Effector CD4-positive, alpha-beta T cell (primary cell): ENCODE data around the gene CCDC85B.
"Not testable (repeated sequence)": the region's sequence is repeated elsewhere in the genome, so short reads cannot be mapped to it uniquely, and the experiment has no call there.

ENCODE experiments used
- DNase-seq: peaks from one replicate; pipeline ENCODE4 v3.0.0-alpha.2; 2020

CCDC85B gene

DNA sequence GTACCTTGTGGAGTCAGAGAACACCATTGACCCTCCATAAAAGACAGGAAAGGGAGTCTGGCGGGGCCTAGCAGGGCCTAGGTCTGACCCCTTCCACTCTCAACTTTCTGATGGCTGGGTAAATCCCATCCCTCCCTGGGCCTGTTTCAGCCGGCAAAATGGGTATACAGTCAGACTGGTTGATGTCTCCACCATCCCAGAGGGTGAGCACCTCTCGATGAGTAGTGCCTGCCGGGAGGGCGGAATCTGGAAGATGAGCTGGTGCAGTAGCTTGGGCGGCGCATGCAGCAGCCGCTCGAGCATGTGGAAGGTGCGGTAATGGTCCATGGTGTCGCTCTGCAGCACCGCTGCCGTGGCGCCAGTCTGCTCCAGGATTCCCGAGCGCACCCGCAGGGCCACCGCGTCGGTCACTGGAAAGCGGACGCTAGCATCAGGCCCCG is 2.7 kb upstream of the CCDC85B start:
- no peak for DNase-seq

DNA sequence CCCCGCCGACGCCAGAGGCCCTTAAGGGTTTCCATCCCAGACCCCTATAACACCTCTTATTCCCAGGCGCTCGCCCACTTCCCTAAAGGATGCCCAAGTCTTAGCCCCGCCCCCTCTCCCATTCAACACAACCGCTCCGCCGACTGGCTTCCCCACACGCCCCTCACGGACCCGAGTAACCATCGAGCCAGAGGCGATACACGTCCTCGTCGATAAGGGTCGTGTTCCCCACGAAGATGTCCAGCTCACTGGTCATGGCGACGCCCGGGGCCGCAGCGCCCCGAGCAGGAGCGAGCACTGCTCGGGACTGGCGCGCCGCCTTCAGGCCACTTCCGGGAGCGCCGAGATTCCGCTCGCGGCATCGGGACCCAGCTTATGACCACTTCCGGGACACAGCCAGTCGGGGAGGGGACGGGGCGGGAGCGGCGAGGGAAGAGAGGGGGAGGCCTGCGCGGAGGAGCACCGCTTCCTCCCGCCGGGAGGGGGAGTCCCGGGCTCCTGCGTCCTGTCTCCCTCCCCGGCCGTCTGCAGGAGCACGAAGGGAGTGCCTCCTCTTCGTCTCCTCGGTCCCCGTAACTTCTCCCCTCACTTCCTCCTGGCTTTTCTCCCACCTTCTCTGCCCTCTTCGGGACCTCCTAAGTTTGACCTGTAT is 2.2 kb upstream of the CCDC85B start, which contains the start of gene FIBP:
TSS of gene FIBP (minus strand) at position 309 of the 652 bp plus-strand sequence. CDS start at position 256, 53 bp downstream.
- peak; percentile 93 for DNase-seq

DNA sequence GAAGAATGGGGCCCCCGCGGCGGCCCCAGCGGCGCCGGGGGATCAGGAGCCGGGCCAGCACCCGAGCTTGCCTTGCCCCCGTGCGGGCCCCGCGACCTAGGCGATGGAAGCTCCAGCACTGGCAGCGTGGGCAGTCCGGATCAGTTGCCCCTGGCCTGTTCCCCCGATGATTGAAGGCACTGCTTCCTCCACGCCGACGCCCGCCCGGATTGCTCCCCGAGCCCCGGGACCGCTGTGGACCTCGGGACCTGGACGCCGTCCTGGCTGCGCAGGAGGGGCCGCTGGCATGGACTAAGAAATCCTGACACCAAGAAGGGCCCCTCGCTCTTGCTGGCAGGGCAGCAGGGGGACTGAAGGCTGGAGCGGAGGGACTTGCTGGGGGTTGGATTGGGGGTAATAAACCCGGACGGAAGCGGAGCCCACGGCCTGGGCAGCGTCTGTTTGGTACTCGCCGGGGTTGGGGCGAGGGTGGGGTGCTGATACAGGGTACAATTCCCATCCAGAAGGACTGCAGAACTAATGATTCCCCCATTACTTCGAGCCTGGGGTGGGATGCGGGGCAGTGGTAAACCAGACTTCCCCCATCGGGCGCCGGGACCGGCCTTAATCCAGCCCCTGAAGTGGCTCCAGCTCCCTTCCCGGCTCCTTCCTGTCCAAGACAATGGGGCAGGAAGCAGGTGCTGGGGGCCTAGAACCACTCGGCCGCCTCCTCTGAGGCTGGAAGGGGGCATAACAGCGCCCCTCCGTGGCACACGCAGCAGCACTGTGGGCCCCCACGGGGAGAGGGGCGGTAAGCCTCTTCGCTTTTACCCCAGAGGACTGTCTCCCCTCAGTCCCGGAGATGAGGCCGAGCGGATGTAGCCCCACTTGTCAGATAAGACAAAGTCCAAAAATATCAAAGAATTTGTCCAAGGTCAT is 1.0 kb downstream of the CCDC85B start:
- DNase-seq, result no peak

DNA sequence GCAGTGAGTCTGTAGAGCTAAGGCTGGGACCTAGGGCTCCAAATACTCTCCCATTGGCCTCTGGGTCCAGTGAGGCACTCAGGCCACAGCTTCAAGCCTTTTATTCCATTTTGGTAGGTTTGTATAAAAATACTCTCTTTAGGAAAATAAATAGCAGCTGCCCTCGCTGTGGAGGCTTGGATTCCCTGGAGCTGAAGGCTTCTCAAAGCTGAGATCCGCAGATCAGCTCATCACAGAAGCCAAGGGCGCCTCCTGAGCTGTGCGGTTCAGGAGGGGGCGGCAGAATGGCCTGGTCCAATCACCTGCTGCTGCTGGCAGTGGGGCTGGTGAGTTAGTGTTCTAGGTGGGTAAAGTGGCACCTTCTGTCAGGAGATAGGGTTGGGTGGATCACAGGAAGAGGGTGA is 1.7 kb downstream of the CCDC85B start:
- not testable (repeated sequence) for DNase-seq

DNA sequence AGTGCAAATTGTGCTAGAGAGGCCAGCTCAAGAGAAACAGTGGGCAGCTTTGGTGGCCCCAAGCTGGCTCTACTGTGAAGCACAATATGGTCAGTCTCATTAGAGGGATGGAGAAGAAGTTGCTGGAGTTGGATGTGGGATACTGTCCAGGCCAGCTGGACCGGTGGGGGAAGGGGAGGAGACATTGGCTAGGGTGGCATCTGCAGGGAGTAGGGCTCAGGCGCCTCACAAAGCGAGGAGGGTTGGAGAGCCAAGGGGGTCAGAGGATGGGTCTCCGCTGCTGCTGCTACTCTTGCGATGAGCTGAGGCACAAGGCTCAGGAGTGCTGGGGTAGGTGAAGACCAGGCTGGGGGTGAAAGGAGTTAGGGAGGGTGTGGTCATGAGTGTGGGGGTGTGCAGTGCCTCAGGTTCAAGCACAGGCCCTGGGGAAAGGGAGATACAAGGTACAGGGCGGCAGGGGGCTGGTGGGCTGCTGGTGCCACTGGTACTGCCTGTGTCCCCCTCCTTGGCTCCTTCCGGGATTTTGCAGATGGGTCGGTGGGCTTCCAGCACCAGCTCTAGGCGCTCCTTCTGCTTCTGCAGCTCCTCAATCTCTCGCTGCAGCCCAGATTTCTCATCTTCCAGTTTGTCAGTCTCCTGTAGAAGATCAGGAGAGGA is 2.3 kb downstream of the CCDC85B start:
- DNase-seq, result no peak

DNA sequence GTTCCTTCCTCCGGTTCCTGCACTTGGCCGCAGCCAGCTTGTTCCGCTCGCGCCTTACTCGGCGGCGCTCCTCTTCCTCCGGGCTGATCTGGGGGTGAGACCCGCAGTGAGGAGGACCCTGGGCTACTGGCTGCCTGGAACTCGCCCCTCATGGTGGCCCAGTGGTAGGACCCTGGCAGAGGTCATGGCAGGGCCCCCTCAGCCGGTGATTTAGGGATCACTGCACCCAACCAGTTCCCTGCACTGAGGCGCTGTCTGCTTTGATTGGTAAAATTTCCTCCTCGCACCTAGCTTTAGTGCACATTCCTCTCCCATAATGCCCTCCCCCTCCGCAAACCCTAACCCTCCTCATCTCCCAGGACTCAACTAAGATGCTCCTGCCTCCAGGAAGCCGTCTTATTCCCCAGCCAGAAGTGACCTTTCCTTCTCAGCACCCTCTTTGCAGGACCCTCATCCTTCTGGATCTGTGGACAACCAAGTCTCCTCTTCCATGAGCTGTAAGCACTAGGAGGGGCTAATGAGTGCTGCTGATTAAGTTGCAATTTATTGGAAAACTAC is 3.6 kb downstream of the CCDC85B start:
- DNase-seq, result no peak

DNA sequence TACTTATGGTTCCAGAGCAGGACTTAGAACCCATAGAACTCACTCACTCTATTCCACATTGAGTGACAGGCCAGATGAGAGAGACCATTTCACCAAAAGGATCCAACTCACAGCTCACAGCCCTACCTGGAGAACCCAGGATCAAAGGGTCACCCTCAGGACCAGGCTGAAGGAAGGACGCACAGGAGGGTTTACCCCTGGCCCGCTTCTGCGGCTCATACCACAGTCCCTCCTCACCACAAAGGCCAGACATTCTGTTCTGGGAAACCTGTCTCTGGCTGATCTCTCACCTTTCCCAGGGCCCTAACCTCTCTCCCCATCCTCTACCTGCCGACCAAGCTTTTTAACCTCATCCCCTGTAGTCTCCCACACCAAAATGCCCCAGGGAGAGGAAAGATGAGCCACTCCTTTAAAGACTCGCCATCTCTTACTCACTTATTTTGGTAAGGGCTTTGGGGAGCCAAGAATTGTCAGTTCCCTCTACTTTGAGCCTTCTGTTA is 5.1 kb downstream of the CCDC85B start:
- DNase-seq, result no peak

DNA sequence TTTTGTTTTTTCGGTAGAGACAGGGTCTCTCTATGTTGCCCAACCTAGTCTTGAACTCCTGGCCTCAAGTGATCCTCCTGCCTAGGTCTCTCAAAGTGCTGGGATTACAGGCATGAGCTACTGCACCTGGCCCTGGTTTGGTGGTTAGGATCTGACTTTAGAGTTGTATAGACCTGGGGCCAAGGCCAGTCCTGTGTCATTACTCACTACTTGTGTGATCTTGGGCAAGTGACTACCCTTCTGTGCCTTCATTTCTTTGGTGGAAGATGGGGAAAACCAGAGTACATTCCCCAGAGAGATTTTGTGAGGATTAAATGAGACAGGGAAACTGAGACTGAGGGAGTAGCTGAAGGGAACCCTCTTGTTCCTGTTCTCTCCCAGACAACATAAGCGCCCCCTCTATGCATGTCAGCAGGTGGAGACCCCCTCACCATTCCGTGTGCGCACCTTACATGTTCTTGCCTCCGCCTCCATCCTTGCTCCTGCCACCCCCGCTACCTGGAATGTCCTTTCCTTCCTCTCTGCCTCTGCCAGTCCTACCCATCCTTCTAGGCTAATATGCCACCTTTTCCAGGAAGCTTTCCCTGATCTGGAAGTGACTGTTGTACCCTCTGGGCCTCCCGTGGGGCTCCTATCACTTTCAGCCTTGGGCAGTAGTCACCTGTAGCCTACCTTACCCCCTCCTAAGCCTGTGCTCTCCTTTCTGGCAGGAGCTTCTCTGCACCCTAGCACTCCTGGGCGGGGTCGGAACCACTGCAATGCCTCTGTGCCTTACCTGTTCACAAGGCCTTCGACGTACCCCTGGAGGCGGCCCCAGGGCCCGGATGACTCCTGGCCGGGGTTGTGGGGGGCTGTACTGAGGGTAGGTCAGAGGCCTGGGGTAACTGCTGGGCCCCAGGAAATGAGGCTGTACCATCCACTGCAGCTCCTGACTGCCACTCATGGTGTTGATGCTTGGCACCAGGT is 5.8 kb downstream of the CCDC85B start:
- DNase-seq, result no peak

DNA sequence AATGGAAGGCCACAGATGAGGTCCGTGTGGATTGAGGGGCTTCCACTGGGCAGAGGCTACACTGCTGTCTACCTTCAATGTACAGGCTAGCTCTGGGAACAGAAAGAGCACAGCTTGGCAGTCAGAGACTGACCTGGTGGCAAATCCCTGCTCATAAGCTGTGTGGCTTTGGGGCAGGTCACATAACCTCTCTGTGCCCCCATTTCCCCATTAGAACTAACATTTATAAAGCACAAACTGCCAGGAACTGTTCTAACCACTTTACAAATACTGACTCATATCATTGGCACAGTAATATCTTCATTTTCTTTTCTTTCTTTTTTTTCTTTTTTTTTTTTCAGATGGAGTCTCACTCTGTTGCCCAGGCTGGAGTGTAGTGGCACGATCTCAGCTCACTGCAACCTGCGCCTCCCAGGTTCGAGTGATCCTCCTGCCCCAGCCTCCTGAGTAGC is 6.6 kb downstream of the CCDC85B start:
- DNase-seq, result no peak

DNA sequence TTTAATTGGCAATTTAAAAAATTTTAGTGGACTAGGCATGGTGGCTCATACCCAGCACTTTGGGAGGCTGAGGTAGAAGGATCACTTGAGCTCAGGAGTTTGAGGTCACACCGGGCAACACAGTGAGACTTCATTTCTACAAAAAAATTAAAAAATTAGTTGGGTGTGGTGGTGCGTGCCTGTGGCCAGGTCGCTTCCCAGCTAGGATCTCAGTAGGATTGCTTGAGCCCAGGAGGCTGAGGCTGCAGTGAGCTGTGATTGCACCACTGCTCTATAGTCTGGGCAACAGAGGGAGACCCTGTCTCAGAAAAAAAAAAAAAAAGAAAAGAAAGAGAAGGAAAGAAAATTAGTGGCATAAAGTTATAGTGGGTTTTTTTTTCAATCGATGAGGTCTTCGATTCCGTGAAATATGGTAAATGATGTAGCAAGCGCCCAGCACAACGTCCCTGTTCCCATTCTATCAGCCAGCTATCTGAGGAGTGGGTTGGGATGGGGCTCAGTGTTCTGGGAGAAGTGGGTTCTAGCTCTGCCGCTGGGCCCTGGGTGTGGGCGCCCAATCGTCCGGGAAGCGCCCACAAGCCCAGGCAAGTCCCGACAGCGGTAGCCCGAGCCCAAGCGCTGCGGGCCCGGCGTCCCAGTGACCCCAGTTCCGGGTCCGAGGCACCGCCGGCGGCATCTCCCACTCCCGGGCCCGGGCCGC is 8.3 kb downstream of the CCDC85B start:
- no peak for DNase-seq

DNA sequence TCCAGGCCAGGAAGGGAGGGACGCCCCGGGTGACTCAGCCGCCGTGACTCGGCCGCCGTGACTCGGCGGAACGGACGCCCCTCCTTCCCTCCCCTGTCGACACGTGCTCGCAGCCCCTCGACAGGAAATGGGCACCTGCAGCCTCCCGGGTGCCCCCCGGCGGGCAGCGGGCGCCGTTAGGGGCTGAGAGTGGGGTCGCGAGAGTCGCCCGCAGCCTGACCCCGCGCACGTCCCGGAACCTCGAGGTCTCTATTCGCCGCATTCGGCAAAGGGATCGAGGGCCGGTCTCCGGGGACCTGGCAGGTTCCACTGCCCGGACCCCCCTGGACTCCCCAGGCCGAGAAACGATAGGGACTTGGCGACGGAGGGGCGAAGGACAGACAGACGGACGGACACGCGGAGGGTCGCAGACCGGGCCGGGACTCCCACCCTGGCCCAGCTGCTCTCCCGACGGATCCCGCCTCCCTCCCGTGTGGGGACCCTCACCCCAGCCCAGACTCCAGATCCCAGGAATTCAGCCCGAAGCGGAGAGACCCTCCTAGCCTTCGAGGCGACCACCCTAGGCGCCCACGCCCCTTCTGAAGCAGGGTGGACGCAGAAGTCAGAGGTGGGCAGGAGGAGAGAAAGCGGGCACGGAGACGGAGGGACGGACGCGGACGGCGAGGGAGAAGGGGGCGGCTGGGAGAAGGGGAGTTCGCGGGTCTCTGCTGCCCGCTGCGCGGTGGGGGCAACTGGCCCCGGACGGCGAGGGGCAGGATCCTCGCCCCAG is 9.1 kb downstream of the CCDC85B start:
- DNase-seq, result peak; percentile 46

DNA sequence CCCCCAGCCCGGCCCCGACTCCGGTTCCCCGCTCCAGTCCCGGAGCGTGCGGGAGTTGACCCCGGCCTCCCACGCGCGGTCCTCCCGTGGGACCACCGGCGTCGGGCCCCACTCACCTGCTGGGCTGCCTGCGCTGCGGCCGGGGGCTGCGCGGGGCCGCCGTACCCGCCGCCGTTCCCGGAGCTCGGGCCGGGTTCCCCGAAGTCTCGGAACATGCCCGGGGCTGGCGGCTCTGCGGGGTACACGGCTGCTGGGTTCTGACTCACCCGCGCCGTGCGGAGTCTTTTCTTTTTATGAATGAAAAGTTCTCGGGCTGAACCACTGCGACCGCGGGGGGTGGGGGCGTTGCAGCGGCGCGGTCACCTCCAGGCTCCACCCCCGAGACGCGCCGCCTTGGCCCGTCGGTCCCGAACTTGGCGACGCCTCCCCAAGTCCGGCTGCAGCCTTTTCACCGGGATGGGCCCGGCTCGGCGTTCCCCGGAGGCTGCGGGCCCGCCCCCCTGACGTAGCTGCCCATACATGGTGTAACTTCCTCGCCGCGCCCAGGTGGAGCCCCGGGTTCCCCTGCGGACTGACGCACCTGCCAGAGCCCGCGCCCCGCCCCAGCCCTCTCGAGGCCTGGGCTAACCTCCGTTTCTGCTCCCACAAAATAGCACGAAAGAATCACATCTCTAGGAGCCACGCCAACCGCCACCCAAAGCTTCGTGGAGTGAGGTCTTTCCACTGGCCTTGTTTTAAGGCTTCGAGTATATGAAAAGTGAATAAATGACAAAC is 9.8 kb downstream of the CCDC85B start, which contains the start of gene FOSL1:
TSS of gene FOSL1 (minus strand) at position 264 of the 774 bp plus-strand sequence. CDS start at position 215, 49 bp downstream.
- DNase-seq, result peak; percentile 93

DNA sequence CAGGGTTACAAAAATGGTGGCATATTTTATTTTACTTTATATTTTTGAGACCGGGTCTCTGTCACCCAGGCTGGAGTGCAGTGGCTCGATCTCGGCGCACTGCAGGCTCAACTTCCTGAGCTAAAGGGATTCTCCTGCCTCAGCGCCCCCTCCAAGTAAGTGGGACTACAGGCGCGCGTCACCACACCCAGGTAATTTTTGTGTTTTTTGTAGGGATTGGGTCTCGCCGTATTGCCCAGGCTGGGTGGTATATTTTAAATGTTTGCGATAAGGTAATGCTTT is 10.4 kb downstream of the CCDC85B start:
- DNase-seq, result no peak

DNA sequence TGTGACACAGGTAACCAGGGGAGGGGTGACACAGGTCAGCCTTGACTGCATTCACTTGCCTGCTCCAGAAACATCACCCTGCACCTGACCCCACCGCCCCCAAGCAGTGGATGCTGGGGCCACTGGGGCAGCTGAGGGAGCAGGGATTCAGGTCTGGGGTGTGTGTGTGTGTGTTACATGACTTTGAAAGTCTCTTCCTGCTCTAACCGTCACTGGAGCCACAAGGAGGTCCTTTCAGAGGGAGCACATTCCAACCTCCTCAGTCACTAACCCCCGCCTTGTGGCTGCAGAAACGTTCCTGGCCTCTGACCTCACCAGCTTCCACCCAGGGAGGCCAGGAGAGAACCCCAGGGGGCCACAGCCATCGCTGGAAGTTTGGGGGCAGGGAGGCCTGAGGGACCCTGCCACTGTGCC is 12.6 kb downstream of the CCDC85B start:
- DNase-seq, result no peak

DNA sequence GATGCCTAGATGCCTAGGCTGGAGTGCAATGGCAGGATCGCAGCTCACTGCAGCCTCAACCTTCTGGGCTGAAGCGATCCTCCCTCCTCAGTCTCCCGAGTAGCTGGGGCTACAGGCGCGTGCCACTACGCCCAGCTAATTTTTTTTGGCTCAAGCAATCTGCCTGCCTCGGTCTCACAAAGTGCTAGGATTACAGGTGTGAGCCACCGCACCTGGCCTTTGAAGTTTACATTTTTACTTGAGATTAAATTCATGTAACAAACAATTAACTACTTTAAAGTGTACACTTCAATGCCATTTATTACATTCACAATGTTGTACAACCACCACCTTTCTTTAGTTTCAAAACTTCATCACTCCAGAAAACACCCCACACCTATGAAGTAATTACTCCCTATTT is 13.2 kb downstream of the CCDC85B start:
- DNase-seq, result no peak

DNA sequence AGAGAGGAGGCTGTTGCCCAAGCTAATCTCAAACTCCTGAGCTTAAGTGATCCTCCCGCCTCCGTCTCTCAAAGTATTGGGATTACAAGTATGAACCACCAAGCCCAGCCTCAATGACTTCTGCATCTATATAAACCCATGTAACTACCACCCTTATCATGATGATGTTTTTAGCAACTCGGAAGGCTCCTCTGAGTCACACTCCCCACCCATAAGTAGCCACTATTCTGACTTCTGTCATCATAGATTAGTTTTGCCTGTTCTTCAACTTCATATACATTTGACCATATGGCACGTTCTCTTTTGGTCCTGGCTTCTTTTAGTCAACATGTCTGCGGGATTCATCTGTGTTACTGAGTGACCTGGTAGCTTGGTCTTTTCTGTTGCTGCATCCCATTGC is 16.1 kb downstream of the CCDC85B start:
- DNase-seq, result no peak

DNA sequence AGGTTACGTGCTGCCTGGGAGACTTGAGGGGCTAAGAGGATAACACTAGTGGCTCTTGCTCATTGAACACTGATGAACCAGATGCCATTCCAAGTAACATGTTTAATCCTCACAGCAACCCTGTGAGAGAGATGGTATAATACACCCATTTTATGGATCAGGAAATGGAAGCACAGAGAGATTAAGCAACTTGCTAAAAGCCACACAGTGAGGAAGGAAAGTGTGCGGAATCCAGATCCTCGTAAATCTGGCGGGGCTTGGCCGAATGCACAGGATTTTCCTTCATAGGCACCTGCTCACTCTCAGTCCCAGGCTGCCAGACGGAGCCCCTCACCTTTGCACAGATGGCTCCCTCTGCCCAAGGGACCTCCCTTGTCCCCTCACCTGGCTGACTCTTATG is 17.4 kb downstream of the CCDC85B start:
- no peak for DNase-seq

DNA sequence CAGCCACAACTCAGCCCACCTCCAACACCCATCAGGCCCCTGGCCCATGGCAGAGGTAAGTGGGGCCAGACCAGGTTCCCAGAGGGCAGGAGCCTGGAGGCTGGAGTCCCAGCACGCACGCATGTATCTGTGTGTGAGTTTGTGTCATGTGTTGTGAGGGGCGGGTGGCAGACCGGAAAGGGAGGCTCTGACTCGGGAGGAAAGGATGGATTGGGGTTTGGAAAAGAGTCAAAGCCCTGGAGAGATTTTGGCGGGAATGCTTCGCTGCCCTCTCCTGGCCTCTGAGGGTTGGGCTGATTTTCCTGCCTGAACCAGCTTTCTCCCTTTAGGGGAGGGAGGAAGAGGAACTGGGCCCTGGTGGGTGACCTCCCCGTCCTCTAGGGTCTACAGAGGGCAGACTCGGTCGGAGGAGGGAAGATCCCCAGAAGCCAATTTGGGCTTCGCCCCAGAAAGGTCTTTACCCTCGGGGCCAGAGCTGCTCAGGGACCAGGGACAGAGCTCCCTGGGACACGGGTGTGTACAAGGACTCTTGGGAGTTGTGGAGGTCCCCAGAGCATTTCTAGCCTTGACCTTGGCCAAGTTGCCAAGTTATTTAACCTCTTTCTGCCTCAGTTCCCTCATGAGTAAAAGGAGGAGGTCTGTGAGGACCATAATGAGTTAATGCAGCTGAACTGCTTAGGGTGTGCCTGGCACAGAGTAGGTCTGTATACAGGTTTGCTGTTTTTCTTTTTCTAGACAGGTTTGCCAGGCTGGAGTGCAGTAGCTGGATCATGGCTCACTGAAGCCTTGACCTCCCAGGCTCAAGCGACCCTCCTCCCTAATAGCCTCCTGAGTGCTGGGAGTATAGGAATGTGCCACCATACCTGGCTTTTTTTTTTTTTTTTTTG is 21.5 kb downstream of the CCDC85B start:
- no peak for DNase-seq
